GM12878 (cell line): ENCODE data around the gene LLCFC1. TPM values are rescaled to one million over a fixed set of nuclear protein-coding genes. Genes with fewer than 3 reads are reported as not detected.

Experiments
- ATAC-seq: fragments of 200-7000 bp; cut with Tn5 transposase; 3 replicates; pipeline ENCODE4 v1.9.1; 2020; ENCODE audit warnings: mild to moderate bottlenecking, moderate library complexity
- BruUV-seq: library from RNA; stranded (reverse); fragments of 400-500 nt; replicated peaks from 2 replicates; lab custom pipeline; 2021; lab: Mats Ljungman, UMichigan
- CTCF ChIA-PET: fragments of 300-600 bp; sonication (Branson Sonifier 250); formaldehyde crosslinking; extraction: SDS; loops from one replicate; lab custom pipeline; 2021; ENCODE audit warnings: inconsistent platforms; lab: Yijun Ruan, JAX
- POLR2A ChIA-PET: fragments of 350-600 bp; formaldehyde crosslinking; extraction: SDS; loops from one replicate; lab custom pipeline; 2021; ENCODE audit warnings: inconsistent platforms; lab: Charles Lee
- RAD21 ChIA-PET: fragments of 300-600 bp; sonication (Branson Sonifier 250); formaldehyde crosslinking; loops from one replicate; lab custom pipeline; 2023; ENCODE audit warnings: antibody characterized with exemption; ENCODE audit not compliant: unreplicated experiment; lab: Charles Lee
- SMC1A ChIA-PET: fragments of 300-600 bp; sonication (Branson Sonifier 250); formaldehyde crosslinking; loops from one replicate; lab custom pipeline; 2023; ENCODE audit not compliant: unreplicated experiment, uncharacterized antibody; lab: Charles Lee
- DNase-seq: peaks from one replicate; pipeline ENCODE4 v3.0.0-alpha.2; 2011; ENCODE audit warnings: low read depth, low spot score
- FAIRE-seq: peaks from 3 replicates; lab custom pipeline; 2011; peaks lifted over from hg19 to GRCh38; lab: Jason Lieb, UNC
- H2AFZ ChIP-seq: 2 replicates; pipeline ENCODE4 v1.6.0; 2011; ENCODE audit warnings: low read depth, low read length, control low read depth; ENCODE audit not compliant: control insufficient read depth
- H3K27ac ChIP-seq: 2 replicates; pipeline ENCODE4 v1.5.1; 2011; ENCODE audit warnings: control low read depth; ENCODE audit not compliant: control insufficient read depth, insufficient read depth
- H3K27me3 ChIP-seq, 2 experiments: replicated peaks in 1 of 2; 2 replicates each; pipeline versions ENCODE4 v1.6.0 to v1.6.1; 2011; ENCODE audit warnings: low read length in 1 of 2; ENCODE audit not compliant: control insufficient read depth in 2 of 2, insufficient read depth in 2 of 2
- H3K36me3 ChIP-seq, 2 experiments: 2 replicates each; pipeline ENCODE4 v1.5.1; 2011; ENCODE audit warnings: low read length in 1 of 2; ENCODE audit not compliant: control insufficient read depth in 2 of 2, insufficient read depth in 2 of 2
- H3K4me1 ChIP-seq: 2 replicates; pipeline ENCODE4 v1.6.1; 2011; ENCODE audit warnings: mild to moderate bottlenecking, low read length, moderate library complexity, mixed read lengths; ENCODE audit not compliant: control insufficient read depth, insufficient read depth
- H3K4me2 ChIP-seq: 2 replicates; pipeline ENCODE4 v1.6.0; 2011; ENCODE audit warnings: control low read depth; ENCODE audit not compliant: control insufficient read depth, insufficient read depth
- H3K4me3 ChIP-seq: fragments of 200-600 bp; sonication (generic); 2 replicates; pipeline ENCODE4 v1.5.1; 2016
- H3K79me2 ChIP-seq: 2 replicates; pipeline ENCODE4 v1.6.0; 2011; ENCODE audit warnings: low read length; ENCODE audit not compliant: control insufficient read depth, insufficient read depth
- H3K9ac ChIP-seq: 2 replicates; pipeline ENCODE4 v1.8.0; 2011; ENCODE audit warnings: low read length, control low read depth, mixed read lengths; ENCODE audit not compliant: control insufficient read depth, insufficient read depth
- H3K9me3 ChIP-seq: replicated peaks from 3 replicates; pipeline ENCODE4 v1.5.1; 2011; ENCODE audit warnings: mild to moderate bottlenecking, low read length; ENCODE audit not compliant: control insufficient read depth, insufficient read depth
- H4K20me1 ChIP-seq: 2 replicates; pipeline ENCODE4 v1.6.0; 2011; ENCODE audit not compliant: control insufficient read depth, insufficient read depth
- BACH1 ChIP-seq: fragments of 450-650 bp; IDR thresholded peaks from 2 replicates; pipeline ENCODE4 v1.6.1; 2017; ENCODE audit warnings: mild to moderate bottlenecking, borderline replicate concordance
- BHLHE40 ChIP-seq, 2 experiments: fragments of 450-650 bp in 1 of 2; IDR thresholded peaks; 2 replicates each; pipeline ENCODE4 v1.6.1; 2011 to 2017; ENCODE audit warnings: low read depth in 2 of 2, borderline replicate concordance in 1 of 2, improper control_type of control experiment in 1 of 2, low read length in 1 of 2, mild to moderate bottlenecking in 1 of 2
- CBFB ChIP-seq: IDR thresholded peaks from 2 replicates; pipeline ENCODE4 v1.6.1; 2016; ENCODE audit warnings: antibody characterized with exemption, low read depth
- EED ChIP-seq: sonication (generic); IDR thresholded peaks from 2 replicates; pipeline ENCODE4 v1.6.1; 2016; ENCODE audit warnings: antibody characterized with exemption, low read depth
- HSF1 ChIP-seq: fragments of 150-350 bp; IDR thresholded peaks from 2 replicates; pipeline ENCODE4 v1.6.1; 2014; ENCODE audit warnings: mild to moderate bottlenecking, low read depth, low read length
- MEF2A ChIP-seq: IDR thresholded peaks from 2 replicates; pipeline ENCODE4 v1.6.1; 2011; ENCODE audit warnings: low read depth, mild to moderate bottlenecking, low read length, moderate library complexity; ENCODE audit not compliant: insufficient read depth
- RELA ChIP-seq: fragments of 450-650 bp; IDR thresholded peaks from 2 replicates; pipeline ENCODE4 v1.8.0; 2014; ENCODE audit warnings: borderline replicate concordance; ENCODE audit not compliant: partially characterized antibody
- RFX5 ChIP-seq: IDR thresholded peaks from 2 replicates; pipeline ENCODE4 v1.6.1; 2011; ENCODE audit warnings: low read depth, low read length, improper control_type of control experiment
- STAT3 ChIP-seq: IDR thresholded peaks from 2 replicates; pipeline ENCODE4 v1.6.1; 2011; ENCODE audit warnings: low read depth, low read length, improper control_type of control experiment
- SUZ12 ChIP-seq: fragments of 200-600 bp; sonication (generic); IDR thresholded peaks from one replicate; pipeline ENCODE4 v1.6.1; 2018; ENCODE audit warnings: antibody characterized with exemption, mild to moderate bottlenecking; ENCODE audit not compliant: unreplicated experiment
- ZNF24 ChIP-seq: fragments of 450-650 bp; IDR thresholded peaks from 2 replicates; pipeline ENCODE4 v1.6.1; 2017; ENCODE audit warnings: antibody characterized with exemption, mild to moderate bottlenecking
- WGBS: methylation state at CpG from one replicate; pipeline ENCODE4 v1.1.6; 2016; ENCODE audit warnings: low lambda C conversion rate; ENCODE audit not compliant: insufficient replicate concordance, insufficient coverage; ENCODE audit errors: missing lambda C conversion rate; 5-methylcytosine and 5-hydroxymethylcytosine counted together
- in situ Hi-C: fragments of 300-500 bp; cut with MboI; formaldehyde crosslinking; loops from 9 replicates; pipeline ENCODE4 v1.14.3; 2018; ENCODE audit warnings: mixed read lengths
- intact Hi-C: fragments of 100-400 bp; cut with micrococcal nuclease; formaldehyde crosslinking; loops from one replicate; pipeline ENCODE4 v1.14.2; 2022; ENCODE audit not compliant: unreplicated experiment
- polyA plus RNA-seq, 11 experiments: library from polyadenylated mRNA; depleted of rRNA in 4 of 11; unstranded in 6 of 11; stranded (reverse) in 5 of 11; fragments of >200 nt; fragmentation: Nextera tagmentation in 4 of 11; fragmentation: Illumina TruSeq in 1 of 11; extraction: Ambion mirVana in 4 of 11; extraction: Trizol in 1 of 11; gene quantifications; 1 replicate in 1 of 11; 2 replicates in 10 of 11; pipeline versions ENCODE4 v1.2.1 to v1.2.3, GENCODE V29; 2011 to 2016; ENCODE audit warnings: inconsistent platforms in 2 of 11, missing spikeins in 2 of 11, low read depth in 1 of 11
- total RNA-seq, 4 experiments: library from RNA; depleted of rRNA in 3 of 4; stranded (reverse); fragments of >200 nt in 3 of 4; fragmentation: Illumina TruSeq in 1 of 4; extraction: Trizol in 1 of 4; gene quantifications; 2 replicates each; pipeline versions ENCODE4 v1.2.1 to v1.2.3, GENCODE V29; 2013 to 2021
- TF ChIP-seq, protein P1 (sequence below), 3 experiments: IDR thresholded peaks in 2 of 3; conservative IDR thresholded peaks in 1 of 3; 2 replicates each; pipeline ENCODE4 v1.5.1; 2011; ENCODE audit warnings: low read depth in 3 of 3, low read length in 3 of 3, mild to moderate bottlenecking in 3 of 3, control low read depth in 2 of 3, moderate library complexity in 2 of 3, inconsistent platforms in 1 of 3, mixed read lengths in 1 of 3; ENCODE audit not compliant: control insufficient read depth in 2 of 3, insufficient read depth in 1 of 3; ENCODE audit errors: extremely low read depth in 1 of 3
- TF ChIP-seq, protein P2 (sequence below): fragments of 450-650 bp; IDR thresholded peaks from 2 replicates; pipeline ENCODE4 v1.6.1; 2014; ENCODE audit warnings: mild to moderate bottlenecking

Gene LLCFC1
- total and polyA plus RNA-seq, 10 of the 15 experiments (the other 5 are each of a cell fraction or from before 2014, with no cell fraction given), result not detected

DNA sequence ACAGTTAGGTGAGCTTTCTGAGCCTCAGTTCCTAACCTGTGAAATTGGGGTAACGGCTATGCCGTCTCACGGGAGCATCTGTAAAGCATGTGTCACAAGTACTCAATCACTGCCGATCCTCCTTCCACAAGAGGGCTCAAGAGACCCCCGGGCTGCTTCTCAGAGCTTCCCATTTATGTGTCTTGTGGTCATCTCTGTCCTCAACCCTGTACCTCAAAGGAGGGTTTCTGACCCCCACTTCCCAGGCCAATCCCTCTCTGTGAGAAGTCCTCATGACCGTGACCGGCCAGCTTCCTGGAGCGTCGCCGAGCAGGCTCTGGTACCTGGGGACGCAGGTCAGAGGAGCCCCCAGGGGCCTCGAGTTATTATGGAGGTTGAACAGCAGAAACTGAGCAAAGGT is 5.2 kb upstream of the LLCFC1 start:
- TF ChIP-seq HSF1 (no peak), RELA (no peak), CBFB (no peak), BACH1 (no peak), RFX5 (no peak), BHLHE40 (IDR thresholded peaks at IDR 0.05; ENCODE audit: borderline replicate concordance in 1 of 2, low read depth in 2 of 2, low read length in 1 of 2) (no peak), MEF2A (no peak), SUZ12 (no peak), ZNF24 (no peak), STAT3 (no peak), EED (no peak)
- TF ChIP-seq, protein P1, sequence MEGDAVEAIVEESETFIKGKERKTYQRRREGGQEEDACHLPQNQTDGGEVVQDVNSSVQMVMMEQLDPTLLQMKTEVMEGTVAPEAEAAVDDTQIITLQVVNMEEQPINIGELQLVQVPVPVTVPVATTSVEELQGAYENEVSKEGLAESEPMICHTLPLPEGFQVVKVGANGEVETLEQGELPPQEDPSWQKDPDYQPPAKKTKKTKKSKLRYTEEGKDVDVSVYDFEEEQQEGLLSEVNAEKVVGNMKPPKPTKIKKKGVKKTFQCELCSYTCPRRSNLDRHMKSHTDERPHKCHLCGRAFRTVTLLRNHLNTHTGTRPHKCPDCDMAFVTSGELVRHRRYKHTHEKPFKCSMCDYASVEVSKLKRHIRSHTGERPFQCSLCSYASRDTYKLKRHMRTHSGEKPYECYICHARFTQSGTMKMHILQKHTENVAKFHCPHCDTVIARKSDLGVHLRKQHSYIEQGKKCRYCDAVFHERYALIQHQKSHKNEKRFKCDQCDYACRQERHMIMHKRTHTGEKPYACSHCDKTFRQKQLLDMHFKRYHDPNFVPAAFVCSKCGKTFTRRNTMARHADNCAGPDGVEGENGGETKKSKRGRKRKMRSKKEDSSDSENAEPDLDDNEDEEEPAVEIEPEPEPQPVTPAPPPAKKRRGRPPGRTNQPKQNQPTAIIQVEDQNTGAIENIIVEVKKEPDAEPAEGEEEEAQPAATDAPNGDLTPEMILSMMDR (IDR thresholded peaks at IDR 0.05 in 2 of 3, conservative IDR thresholded peaks at IDR 0.05 in 1 of 3; ENCODE audit: control insufficient read depth in 2 of 3, extremely low read depth in 1 of 3, insufficient read depth in 1 of 3, low read depth in 3 of 3, low read length in 3 of 3), result no peak
- TF ChIP-seq, protein P2, sequence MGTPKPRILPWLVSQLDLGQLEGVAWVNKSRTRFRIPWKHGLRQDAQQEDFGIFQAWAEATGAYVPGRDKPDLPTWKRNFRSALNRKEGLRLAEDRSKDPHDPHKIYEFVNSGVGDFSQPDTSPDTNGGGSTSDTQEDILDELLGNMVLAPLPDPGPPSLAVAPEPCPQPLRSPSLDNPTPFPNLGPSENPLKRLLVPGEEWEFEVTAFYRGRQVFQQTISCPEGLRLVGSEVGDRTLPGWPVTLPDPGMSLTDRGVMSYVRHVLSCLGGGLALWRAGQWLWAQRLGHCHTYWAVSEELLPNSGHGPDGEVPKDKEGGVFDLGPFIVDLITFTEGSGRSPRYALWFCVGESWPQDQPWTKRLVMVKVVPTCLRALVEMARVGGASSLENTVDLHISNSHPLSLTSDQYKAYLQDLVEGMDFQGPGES, result no peak
- H3K79me2 ChIP-seq, result no peaks in the 10 kb centered on the region
- H3K4me3 ChIP-seq, result no peak overlapping the region
- H3K9ac ChIP-seq, result no peak overlapping the region
- no peaks in the 10 kb centered on the region for H4K20me1 ChIP-seq
- no peak for FAIRE-seq
- RAD21 ChIA-PET, result no interaction called here
- no peak for DNase-seq
- POLR2A ChIA-PET, result no interaction called here
- ATAC-seq, result no peak
- 25% methylated on average over 12 of the region's 12 CpGs for WGBS
- no TSS peak for BruUV-seq
- SMC1A ChIA-PET, result no interaction called here
- H3K27me3 ChIP-seq, result no peaks in the 10 kb centered on the region; a peak in 2 of 4 replicates
- in situ Hi-C loops (no loop called here), intact Hi-C loops (no loop called here)
- no peaks in the 10 kb centered on the region for H3K4me1 ChIP-seq
- H2AFZ ChIP-seq, result no peak overlapping the region
- no peak overlapping the region for H3K4me2 ChIP-seq
- no peaks in the 10 kb centered on the region for H3K9me3 ChIP-seq
- CTCF ChIA-PET, result interaction anchor here (1.2 to 1.3 kb wide), 2 partner anchors 53 to 61 kb away, joined by 3 to 4 read pairs; no protein-coding TSS in a partner anchor
- H3K27ac ChIP-seq, result no peak overlapping the region
- no peaks in the 10 kb centered on the region for H3K36me3 ChIP-seq
